Mesodermal cell (in vitro differentiated cells): Measurements from ENCODE around the gene CUL1.

Source experiments
- H3K27ac ChIP-seq: 2 replicates; pipeline ENCODE4 v1.7.0; 2013; ENCODE audit warnings: mild to moderate bottlenecking, low read depth, low read length, moderate library complexity; ENCODE audit not compliant: severe bottlenecking
- H3K36me3 ChIP-seq: 2 replicates; pipeline ENCODE4 v1.7.1; 2013; ENCODE audit warnings: mild to moderate bottlenecking, low read length, moderate library complexity; ENCODE audit not compliant: control insufficient read depth, insufficient read depth
- H3K4me1 ChIP-seq: one replicate; pipeline ENCODE4 v1.7.1; 2013; ENCODE audit warnings: mild to moderate bottlenecking, low read length; ENCODE audit not compliant: insufficient read depth, control insufficient read depth, poor library complexity, severe bottlenecking
- H3K4me3 ChIP-seq: 2 replicates; pipeline ENCODE4 v1.7.0; 2013; ENCODE audit warnings: low read length, control low read depth, mild to moderate bottlenecking; ENCODE audit not compliant: insufficient read depth, poor library complexity, severe bottlenecking; ENCODE audit errors: extremely low read depth
- H3K9me3 ChIP-seq: 2 replicates; pipeline ENCODE4 v1.7.1; 2013; ENCODE audit warnings: mild to moderate bottlenecking, low read length, moderate library complexity; ENCODE audit not compliant: control insufficient read depth
- WGBS, 2 experiments: methylation state at CpG; one replicate each; pipeline ENCODE4 v1.1.5; 2013; ENCODE audit warnings: missing lambda C conversion rate in 2 of 2; ENCODE audit not compliant: insufficient coverage in 2 of 2; 5-methylcytosine and 5-hydroxymethylcytosine counted together

The CUL1 gene

DNA sequence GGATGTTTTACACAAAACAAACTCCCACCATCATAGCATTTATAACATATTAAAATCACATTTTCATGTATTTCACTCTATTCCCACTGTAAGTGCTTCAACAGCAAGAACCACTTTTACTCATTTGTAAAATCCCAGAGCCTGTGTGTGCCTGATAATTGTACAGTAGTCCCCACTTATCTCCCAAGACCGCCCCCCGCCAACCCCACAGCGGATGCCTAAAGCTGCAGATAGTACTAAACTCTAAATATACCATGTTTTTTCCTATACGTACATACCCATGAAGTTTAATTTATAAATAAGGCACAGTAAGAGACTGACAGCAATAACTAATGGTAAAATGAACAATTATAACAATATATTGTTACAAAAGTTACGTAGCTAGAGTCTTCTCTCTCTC is 151.9 kb downstream of the CUL1 start:
- Histone ChIP-seq H3K4me3 (no peak overlapping the region), H3K4me1 (peaks cover 16% of the 10 kb centered on the region), H3K36me3 (no peaks in the 10 kb centered on the region), H3K9me3 (no peaks in the 10 kb centered on the region), H3K27ac (no peak overlapping the region)
- no CpG with 5 or more reads among the region's 5 CpGs for WGBS, 2 experiments
